Transverse colon (tissue), 3 donors: Measurements from ENCODE around the gene NPIPB6.
"Not testable (repeated sequence)": the region's sequence is repeated elsewhere in the genome, so short reads cannot be mapped to it uniquely, and the experiment has no call there.

ENCODE experiments used
- CTCF ChIP-seq, 5 experiments: fragments of 200-600 bp in 3 of 5; fragments of 450-650 bp in 2 of 5; sonication (generic) in 3 of 5; IDR thresholded peaks; 1 replicate in 2 of 5; 2 replicates in 3 of 5; pipeline ENCODE4 v1.5.1; 2016 to 2017; ENCODE audit warnings: antibody characterized with exemption in 5 of 5, inconsistent platforms in 3 of 5, mild to moderate bottlenecking in 2 of 5, moderate library complexity in 1 of 5
- EP300 ChIP-seq: sonication (generic); formaldehyde crosslinking; IDR thresholded peaks from one replicate; pipeline ENCODE4 v1.6.1; 2017; ENCODE audit warnings: antibody characterized with exemption, low read depth

GRCh38 chr16:28364268-28365173 lies 1.2 kb upstream of the NPIPB6 start:
- TF ChIP-seq CTCF (IDR thresholded peaks at IDR 0.05), result peak in 2 of 5 experiments; percentile 9 to 15
- not testable (repeated sequence) for TF ChIP-seq EP300
